Osteoblast (primary cell): Measurements from ENCODE around the gene GRID1. TPM values are rescaled to one million over a fixed set of nuclear protein-coding genes. Genes with fewer than 3 reads are reported as not detected.

Experiments
- DNase-seq: peaks from one replicate; pipeline ENCODE4 v3.0.0; 2011; ENCODE audit warnings: low spot score, mixed read lengths; ENCODE audit not compliant: insufficient read length; ENCODE audit errors: missing footprints
- H2AFZ ChIP-seq: 2 replicates; pipeline ENCODE4 v1.6.0; 2011; ENCODE audit warnings: mild to moderate bottlenecking, low read length
- H3K27ac ChIP-seq: 2 replicates; pipeline ENCODE4 v1.5.1; 2011; ENCODE audit warnings: mild to moderate bottlenecking, low read depth, low read length, moderate library complexity
- H3K27me3 ChIP-seq: 2 replicates; pipeline ENCODE4 v1.6.0; 2012; ENCODE audit warnings: mild to moderate bottlenecking, control low read depth, inconsistent platforms, low read length, moderate library complexity; ENCODE audit not compliant: insufficient read depth
- H3K36me3 ChIP-seq: 2 replicates; pipeline ENCODE4 v1.5.1; 2011; ENCODE audit warnings: mild to moderate bottlenecking, low read length, control low read depth, moderate library complexity; ENCODE audit not compliant: insufficient read depth
- H3K4me1 ChIP-seq: 2 replicates; pipeline ENCODE4 v1.5.1; 2011; ENCODE audit warnings: mild to moderate bottlenecking, low read length, control low read depth, moderate library complexity; ENCODE audit not compliant: insufficient read depth
- H3K4me2 ChIP-seq: 2 replicates; pipeline ENCODE4 v1.6.0; 2011; ENCODE audit warnings: mild to moderate bottlenecking, low read length; ENCODE audit not compliant: insufficient read depth
- H3K4me3 ChIP-seq: fragments of 200-600 bp; sonication (generic); 3 replicates; pipeline ENCODE4 v1.5.1; 2012; ENCODE audit warnings: mild to moderate bottlenecking, low read length, inconsistent platforms; ENCODE audit not compliant: insufficient read depth
- H3K79me2 ChIP-seq: 2 replicates; pipeline ENCODE4 v1.6.0; 2012; ENCODE audit warnings: mild to moderate bottlenecking, low read length, control low read depth, inconsistent platforms; ENCODE audit not compliant: insufficient read depth
- H3K9me3 ChIP-seq: 2 replicates; pipeline ENCODE4 v1.5.1; 2011; ENCODE audit warnings: low read depth, low read length, control low read depth
- H4K20me1 ChIP-seq: 2 replicates; pipeline ENCODE4 v1.6.0; 2012; ENCODE audit warnings: mild to moderate bottlenecking, low read length, control low read depth; ENCODE audit not compliant: insufficient read depth
- CTCF ChIP-seq: IDR thresholded peaks from 2 replicates; pipeline ENCODE4 v1.5.1; 2011; ENCODE audit warnings: mild to moderate bottlenecking, low read depth, low read length, moderate library complexity; ENCODE audit errors: extremely low read depth
- total RNA-seq: library from RNA; depleted of rRNA; stranded (reverse); fragments of >200 nt; gene quantifications from 2 replicates; pipeline ENCODE4 v1.2.3, GENCODE V29; 2012

The GRID1 gene
- total RNA-seq, 1 donor = not detected

- no peaks in the 10 kb centered on the region for H3K36me3 ChIP-seq
- H3K79me2 ChIP-seq = no peaks in the 10 kb centered on the region
- DNase-seq = no peak
- no peak overlapping the region for H3K4me3 ChIP-seq
- no peaks in the 10 kb centered on the region for H4K20me1 ChIP-seq
- H3K27me3 ChIP-seq = no peaks in the 10 kb centered on the region
- no peak overlapping the region for H3K4me2 ChIP-seq
- H3K27ac ChIP-seq = no peak overlapping the region
- H3K9me3 ChIP-seq = no peaks in the 10 kb centered on the region
- H2AFZ ChIP-seq = no peak overlapping the region
- no peaks in the 10 kb centered on the region for H3K4me1 ChIP-seq
- TF ChIP-seq CTCF = no peak
Measured at GRCh38 chr10:86317949-86318725, 48.5 kb downstream of the GRID1 start.

DNA sequence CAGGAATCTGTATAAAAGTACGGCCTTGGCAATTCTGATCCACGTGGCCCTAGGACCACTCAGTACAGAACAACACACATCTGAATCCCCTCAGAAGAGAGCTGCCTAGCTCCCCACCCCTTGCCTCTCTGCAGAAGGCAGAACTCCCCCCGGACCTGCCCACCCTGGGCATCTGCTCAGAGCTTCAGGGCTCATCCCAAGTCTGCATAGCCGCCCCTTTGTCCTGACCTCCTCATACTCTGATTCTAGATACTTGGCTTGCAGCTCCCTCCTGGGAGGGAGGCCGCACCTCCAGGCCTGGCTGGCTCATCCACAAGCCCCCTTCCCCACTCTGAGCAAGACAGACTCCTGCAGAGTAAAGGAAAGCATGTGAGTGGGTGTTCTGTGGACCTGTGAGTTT, 49.6 kb downstream of the GRID1 start:
- Histone ChIP-seq H3K27me3 (no peaks in the 10 kb centered on the region), H3K4me1 (no peaks in the 10 kb centered on the region), H4K20me1 (no peaks in the 10 kb centered on the region), H3K9me3 (no peaks in the 10 kb centered on the region), H3K4me2 (no peak overlapping the region), H3K27ac (no peak overlapping the region), H2AFZ (no peak overlapping the region), H3K79me2 (no peaks in the 10 kb centered on the region), H3K36me3 (no peaks in the 10 kb centered on the region), H3K4me3 (no peak overlapping the region)
- DNase-seq = no peak
- TF ChIP-seq CTCF = no peak

GRCh38 chr10:86316274-86316835, 50.2 kb downstream of the GRID1 start:
- no peaks in the 10 kb centered on the region for H3K9me3 ChIP-seq
- no peak overlapping the region for H3K4me2 ChIP-seq
- no peaks in the 10 kb centered on the region for H3K27me3 ChIP-seq
- no peak overlapping the region for H3K4me3 ChIP-seq
- H3K4me1 ChIP-seq = no peaks in the 10 kb centered on the region
- H3K36me3 ChIP-seq = no peaks in the 10 kb centered on the region
- no peak overlapping the region for H2AFZ ChIP-seq
- H4K20me1 ChIP-seq = no peaks in the 10 kb centered on the region
- TF ChIP-seq CTCF = no peak
- no peak for DNase-seq
- no peaks in the 10 kb centered on the region for H3K79me2 ChIP-seq
- H3K27ac ChIP-seq = no peak overlapping the region

DNA sequence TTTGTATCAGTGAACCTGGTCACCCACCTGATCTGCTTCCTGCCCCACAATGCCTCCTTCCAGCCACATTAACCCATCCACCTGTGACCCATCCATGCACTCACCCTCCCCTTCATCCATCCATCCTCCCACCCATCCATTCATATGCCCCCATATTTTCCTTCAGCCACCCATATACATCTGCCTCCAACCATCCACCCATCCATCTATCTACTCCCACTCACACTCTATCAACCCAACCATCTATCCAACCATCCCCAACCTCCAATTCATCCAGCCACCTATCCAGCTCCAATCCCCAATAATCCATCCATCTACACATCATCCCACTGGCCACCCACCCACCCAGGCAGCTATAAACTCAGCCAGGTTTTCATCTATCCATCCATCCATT, 51.0 kb downstream of the GRID1 start:
- no peaks in the 10 kb centered on the region for H3K9me3 ChIP-seq
- no peaks in the 10 kb centered on the region for H4K20me1 ChIP-seq
- no peaks in the 10 kb centered on the region for H3K79me2 ChIP-seq
- H3K27ac ChIP-seq = no peak overlapping the region
- H3K4me2 ChIP-seq = no peak overlapping the region
- H3K36me3 ChIP-seq = no peaks in the 10 kb centered on the region
- no peaks in the 10 kb centered on the region for H3K4me1 ChIP-seq
- no peaks in the 10 kb centered on the region for H3K27me3 ChIP-seq
- TF ChIP-seq CTCF = no peak
- no peak overlapping the region for H2AFZ ChIP-seq
- H3K4me3 ChIP-seq = no peak overlapping the region
- no peak for DNase-seq
